Astrocyte of the cerebellum (primary cell): ENCODE data around the gene SVBP.
A peak's percentile ranks its signal among the peaks of the same experiment; 100 is the strongest.
"Not testable (repeated sequence)": the region's sequence is repeated elsewhere in the genome, so short reads cannot be mapped to it uniquely, and the experiment has no call there.

Experiments used
- DNase-seq: peaks from one replicate; pipeline ENCODE4 v3.0.0-alpha.2; 2011; ENCODE audit warnings: low read depth
- H3K4me3 ChIP-seq: 2 replicates; pipeline ENCODE4 v1.5.1; 2011; ENCODE audit warnings: mild to moderate bottlenecking, low read depth, low read length, moderate library complexity
- CTCF ChIP-seq: IDR thresholded peaks from 2 replicates; pipeline ENCODE4 v1.5.1; 2012; ENCODE audit warnings: low read length, low read depth, moderate library complexity, mild to moderate bottlenecking; ENCODE audit errors: missing control alignments
- in situ Hi-C: cut with HindIII; loops from 2 replicates; pipeline ENCODE4 v1.10.0; 2017; ENCODE audit warnings: low sequenced_read_pairs

The SVBP gene

DNA sequence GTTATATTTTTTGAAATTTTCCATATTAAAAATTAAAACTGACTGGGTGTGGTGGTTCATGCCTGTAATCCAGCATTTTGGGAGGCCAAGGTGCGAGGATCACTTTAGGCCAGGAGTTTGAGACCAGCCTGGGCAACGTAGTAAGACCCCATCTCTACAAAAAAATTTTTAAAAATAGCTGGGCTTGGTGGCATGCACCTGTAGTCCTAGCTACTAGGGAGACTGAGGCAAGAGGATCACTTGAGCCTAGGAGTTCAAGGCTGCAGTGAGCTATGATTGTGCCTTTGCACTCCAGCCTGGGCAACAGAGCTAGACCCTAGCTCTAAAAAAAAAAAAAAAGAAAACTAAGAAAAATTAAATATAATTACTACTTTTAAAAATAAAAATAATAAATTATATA is 4.5 kb upstream of the SVBP start:
- DNase-seq = no peak
- in situ Hi-C loops = no loop called here
- H3K4me3 ChIP-seq = no peak overlapping the region

GRCh38 chr1:42820813-42821212 is 3.6 kb upstream of the SVBP start:
- DNase-seq = no peak
- in situ Hi-C loops = no loop called here
- TF ChIP-seq CTCF = no peak
- H3K4me3 ChIP-seq = no peak overlapping the region

More for the DNA sequence above, 4.5 kb upstream of the SVBP start:
- no peak for TF ChIP-seq CTCF

DNA sequence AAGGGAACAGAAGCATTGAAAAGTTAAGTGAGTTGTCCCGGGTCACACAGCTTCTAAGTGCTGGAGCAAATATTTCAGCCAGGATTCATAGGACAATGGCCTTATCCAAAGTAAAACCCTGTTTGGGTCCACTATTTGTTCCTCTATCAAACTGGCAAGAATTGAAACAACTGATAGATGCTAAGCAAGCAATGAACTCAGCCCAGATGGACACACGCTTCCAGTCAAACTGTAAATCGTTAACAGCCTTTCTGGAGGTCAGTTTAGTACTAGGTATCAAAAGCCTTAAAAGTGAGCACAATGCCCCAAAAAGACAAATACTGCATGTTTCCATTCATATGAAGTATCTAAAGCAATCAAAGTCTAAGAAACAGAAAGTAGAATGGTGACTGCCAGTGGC is 779 bp upstream of the SVBP start:
- no peak for DNase-seq
- in situ Hi-C loops = no loop called here
- TF ChIP-seq CTCF = no peak
- no peak overlapping the region for H3K4me3 ChIP-seq

GRCh38 chr1:42817440-42817767 is 207 bp upstream of the SVBP start:
- DNase-seq = no peak
- no peak for TF ChIP-seq CTCF
- H3K4me3 ChIP-seq = peak overlapping the region; percentile 71
- in situ Hi-C loops = no loop called here

DNA sequence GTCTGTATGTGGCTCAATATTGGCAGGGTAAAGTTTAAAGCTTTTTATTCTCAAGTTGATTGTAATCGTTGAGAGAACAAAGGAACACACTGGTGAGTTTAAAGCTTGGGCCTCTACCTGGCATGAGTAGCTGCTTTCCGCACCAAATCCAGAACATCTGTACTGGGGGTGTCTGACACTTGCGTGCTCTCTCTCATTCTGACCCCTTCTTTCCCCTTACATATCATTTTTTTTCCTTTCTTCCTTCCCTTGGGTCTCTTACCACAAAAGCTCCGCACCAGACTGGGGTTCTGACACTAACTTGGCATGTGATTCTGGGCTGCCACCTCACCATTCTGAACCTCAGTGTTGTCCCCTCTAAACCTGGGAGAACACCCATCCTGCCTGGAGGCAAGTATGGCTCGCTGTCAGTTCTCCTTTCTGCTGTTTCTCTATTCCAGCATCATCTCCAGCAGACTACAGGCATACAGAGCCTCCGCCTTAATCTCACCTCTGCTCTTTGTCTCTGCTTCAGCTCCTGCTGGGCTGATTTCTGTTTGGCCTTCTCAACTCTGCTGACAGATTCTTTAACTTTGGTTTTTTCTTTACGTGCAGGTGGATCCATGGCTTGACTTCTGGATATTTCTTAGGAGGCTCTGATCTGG is 1.1 kb downstream of the SVBP start:
- H3K4me3 ChIP-seq = peak overlapping the region; percentile 71
- no peak for DNase-seq
- no peak for TF ChIP-seq CTCF
- in situ Hi-C loops = no loop called here

GRCh38 chr1:42814815-42815214 is 2.4 kb downstream of the SVBP start:
- DNase-seq, in situ Hi-C loops, H3K4me3 ChIP-seq: not testable (repeated sequence)

GRCh38 chr1:42807056-42807668 is 10.0 kb downstream of the SVBP start:
- in situ Hi-C loops = no loop called here
- TF ChIP-seq CTCF = no peak
- DNase-seq = no peak

More at GRCh38 chr1:42807056-42807668, 10.0 kb downstream of the SVBP start:
- no peak overlapping the region for H3K4me3 ChIP-seq
